PC-3 (cell line): ENCODE data around the gene TJP3. TPM values are rescaled to one million over a fixed set of nuclear protein-coding genes. Genes with fewer than 3 reads are reported as not detected.

ENCODE experiments used
- ATAC-seq: fragments of 200-7000 bp; cut with Tn5 transposase; 2 replicates; pipeline ENCODE4 v1.9.1; 2020; ENCODE audit warnings: mild to moderate bottlenecking, moderate library complexity
- BruUV-seq: library from RNA; stranded (reverse); fragments of 400-500 nt; replicated peaks from 2 replicates; lab custom pipeline; 2021; lab: Mats Ljungman, UMichigan
- CTCF ChIA-PET: fragments of 300-600 bp; sonication (Branson Sonifier 250); formaldehyde crosslinking; loops from one replicate; lab custom pipeline; 2022; ENCODE audit warnings: antibody characterized with exemption; lab: Charles Lee
- POLR2A ChIA-PET: fragments of 300-600 bp; sonication (Branson Sonifier 250); formaldehyde crosslinking; loops from one replicate; lab custom pipeline; 2022; ENCODE audit warnings: antibody characterized with exemption; ENCODE audit not compliant: unreplicated experiment; lab: Charles Lee
- DNase-seq: peaks from one replicate; pipeline ENCODE4 v3.0.0-alpha.2; 2015
- H2AFZ ChIP-seq: fragments of 300-600 bp; sonication (generic); 2 replicates; pipeline ENCODE4 v1.6.0; 2016; ENCODE audit warnings: antibody characterized with exemption, low read length
- H3F3A ChIP-seq: fragments of 300-600 bp; sonication (generic); one replicate; pipeline ENCODE4 v1.6.0; 2017; ENCODE audit warnings: antibody characterized with exemption, low read length, control low read depth, mild to moderate bottlenecking; ENCODE audit not compliant: unreplicated experiment
- H3K27ac ChIP-seq: fragments of 300-600 bp; sonication (generic); 2 replicates; pipeline ENCODE4 v1.5.1; 2016; ENCODE audit warnings: mild to moderate bottlenecking, low read length
- H3K27me3 ChIP-seq: fragments of 300-600 bp; sonication (generic); 2 replicates; pipeline ENCODE4 v1.6.1; 2016; ENCODE audit warnings: low read length, mixed read lengths
- H3K36me3 ChIP-seq: fragments of 300-600 bp; sonication (generic); 2 replicates; pipeline ENCODE4 v1.6.1; 2016; ENCODE audit warnings: low read depth, mixed run types, low read length, mixed read lengths
- H3K4me1 ChIP-seq: fragments of 300-600 bp; sonication (generic); 2 replicates; pipeline ENCODE4 v1.5.1; 2016; ENCODE audit warnings: low read length; ENCODE audit not compliant: insufficient read depth
- H3K4me2 ChIP-seq: fragments of 300-600 bp; sonication (generic); 2 replicates; pipeline ENCODE4 v1.6.0; 2016; ENCODE audit warnings: low read length
- H3K4me3 ChIP-seq: fragments of 300-600 bp; sonication (generic); 2 replicates; pipeline ENCODE4 v1.5.1; 2016; ENCODE audit warnings: mild to moderate bottlenecking, low read length, mixed read lengths
- H3K79me2 ChIP-seq: fragments of 300-600 bp; sonication (generic); 2 replicates; pipeline ENCODE4 v1.6.1; 2017; ENCODE audit warnings: low read length, mixed read lengths
- H3K9ac ChIP-seq: fragments of 300-600 bp; sonication (generic); 2 replicates; pipeline ENCODE4 v1.6.0; 2016; ENCODE audit warnings: mild to moderate bottlenecking, low read length
- H3K9me2 ChIP-seq: fragments of 300-600 bp; sonication (generic); replicated peaks from 2 replicates; pipeline ENCODE4 v1.6.1; 2016; ENCODE audit warnings: mixed run types, low read length, mixed read lengths
- H3K9me3 ChIP-seq: fragments of 300-600 bp; sonication (generic); 2 replicates; pipeline ENCODE4 v1.6.1; 2016; ENCODE audit warnings: low read length, mixed read lengths
- H4K20me1 ChIP-seq: fragments of 300-600 bp; sonication (generic); 2 replicates; pipeline ENCODE4 v1.6.1; 2016; ENCODE audit warnings: low read length, mixed read lengths
- EZH2 ChIP-seq: fragments of 300-600 bp; sonication (generic); IDR thresholded peaks from one replicate; pipeline ENCODE4 v1.6.1; 2017; ENCODE audit warnings: antibody characterized with exemption, mild to moderate bottlenecking, low read length; ENCODE audit not compliant: unreplicated experiment
- EZH2phosphoT487 ChIP-seq: fragments of 300-600 bp; sonication (generic); IDR thresholded peaks from 2 replicates; pipeline ENCODE4 v1.6.1; 2018; ENCODE audit warnings: mild to moderate bottlenecking, antibody characterized with exemption, low read length, borderline replicate concordance
- intact Hi-C: fragments of 100-400 bp; cut with micrococcal nuclease; formaldehyde crosslinking; loops from 2 replicates; pipeline ENCODE4 v1.9.0; 2023
- total RNA-seq: library from RNA; depleted of rRNA; stranded (reverse); fragments of >200 nt; gene quantifications from 2 replicates; pipeline ENCODE4 v1.2.3, GENCODE V29; 2014
- TF ChIP-seq, protein P1 (sequence below): fragments of 300-600 bp; sonication (generic); conservative IDR thresholded peaks from 2 replicates; pipeline ENCODE4 v1.5.1; 2017; ENCODE audit warnings: antibody characterized with exemption, low read depth, mild to moderate bottlenecking, low read length

Gene TJP3
- total RNA-seq, 1 experiment from 2014 or later, result 11.7 TPM

DNA sequence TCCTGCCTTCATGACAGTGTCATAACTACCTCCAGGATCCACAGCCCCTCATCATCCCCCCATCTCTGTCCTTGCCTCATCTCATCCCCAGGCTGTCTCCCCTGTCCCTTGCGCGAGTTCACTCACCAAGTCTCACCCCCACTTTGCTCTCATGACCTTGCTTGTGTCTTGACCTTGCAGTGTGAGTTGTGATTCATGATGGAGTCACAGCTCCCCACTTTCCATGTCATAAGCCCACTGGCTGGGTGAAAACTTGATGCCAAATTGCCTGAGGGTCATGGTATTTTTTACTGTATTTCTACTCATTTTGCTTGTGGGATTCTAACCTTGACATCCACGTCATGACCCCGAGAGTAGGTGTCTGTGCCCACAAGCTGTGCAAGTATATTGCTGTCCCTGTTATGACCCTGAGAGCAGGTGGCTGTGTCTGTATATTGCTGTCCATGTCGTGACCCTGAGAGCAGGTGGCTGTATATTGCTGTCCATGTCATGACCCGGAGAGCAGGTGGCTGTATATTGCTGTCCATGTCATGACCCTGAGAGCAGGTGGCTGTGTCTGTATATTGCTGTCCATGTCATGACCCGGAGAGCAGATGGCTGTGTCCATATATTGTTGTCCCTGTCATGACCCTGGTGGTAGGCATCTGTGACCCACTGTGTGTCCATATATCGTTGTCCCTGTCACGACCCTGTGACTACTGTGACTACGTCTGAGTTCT is 29.5 kb downstream of the TJP3 start:
- DNase-seq (no peak), ATAC-seq (no peak)
- Histone ChIP-seq H2AFZ (no peak overlapping the region), H3K4me1 (no peaks in the 10 kb centered on the region), H3K9ac (no peak overlapping the region), H3K36me3 (no peaks in the 10 kb centered on the region), H3K4me3 (no peak overlapping the region), H4K20me1 (no peaks in the 10 kb centered on the region), H3K4me2 (no peak overlapping the region), H3F3A (no peaks in the 10 kb centered on the region), H3K79me2 (no peaks in the 10 kb centered on the region), H3K9me2 (no peaks in the 10 kb centered on the region), H3K27me3 (no peaks in the 10 kb centered on the region), H3K27ac (no peak overlapping the region), H3K9me3 (no peaks in the 10 kb centered on the region)
- BruUV-seq, result no TSS peak
- ChIA-PET POLR2A (no interaction called here), CTCF (no interaction called here)
- no peak for TF ChIP-seq EZH2phosphoT487
- TF ChIP-seq, protein P1, sequence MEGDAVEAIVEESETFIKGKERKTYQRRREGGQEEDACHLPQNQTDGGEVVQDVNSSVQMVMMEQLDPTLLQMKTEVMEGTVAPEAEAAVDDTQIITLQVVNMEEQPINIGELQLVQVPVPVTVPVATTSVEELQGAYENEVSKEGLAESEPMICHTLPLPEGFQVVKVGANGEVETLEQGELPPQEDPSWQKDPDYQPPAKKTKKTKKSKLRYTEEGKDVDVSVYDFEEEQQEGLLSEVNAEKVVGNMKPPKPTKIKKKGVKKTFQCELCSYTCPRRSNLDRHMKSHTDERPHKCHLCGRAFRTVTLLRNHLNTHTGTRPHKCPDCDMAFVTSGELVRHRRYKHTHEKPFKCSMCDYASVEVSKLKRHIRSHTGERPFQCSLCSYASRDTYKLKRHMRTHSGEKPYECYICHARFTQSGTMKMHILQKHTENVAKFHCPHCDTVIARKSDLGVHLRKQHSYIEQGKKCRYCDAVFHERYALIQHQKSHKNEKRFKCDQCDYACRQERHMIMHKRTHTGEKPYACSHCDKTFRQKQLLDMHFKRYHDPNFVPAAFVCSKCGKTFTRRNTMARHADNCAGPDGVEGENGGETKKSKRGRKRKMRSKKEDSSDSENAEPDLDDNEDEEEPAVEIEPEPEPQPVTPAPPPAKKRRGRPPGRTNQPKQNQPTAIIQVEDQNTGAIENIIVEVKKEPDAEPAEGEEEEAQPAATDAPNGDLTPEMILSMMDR, result no peak
- no peak for TF ChIP-seq EZH2
- intact Hi-C loops, result no loop called here

GRCh38 chr19:3738477-3739220 is 30.5 kb downstream of the TJP3 start:
- no peaks in the 10 kb centered on the region for H3K4me1 ChIP-seq
- no peaks in the 10 kb centered on the region for H3K79me2 ChIP-seq
- no peak overlapping the region for H3K27ac ChIP-seq
- no peak overlapping the region for H3K9ac ChIP-seq
- no TSS peak for BruUV-seq
- H3K27me3 ChIP-seq, result no peaks in the 10 kb centered on the region
- no peak overlapping the region for H2AFZ ChIP-seq
- ATAC-seq (no peak), DNase-seq (no peak)
- no peaks in the 10 kb centered on the region for H4K20me1 ChIP-seq
- H3F3A ChIP-seq, result no peaks in the 10 kb centered on the region
- TF ChIP-seq EZH2phosphoT487 (no peak), EZH2 (no peak)
- TF ChIP-seq, protein P1, result no peak
- H3K4me3 ChIP-seq, result no peak overlapping the region
- H3K9me3 ChIP-seq, result no peaks in the 10 kb centered on the region
- H3K4me2 ChIP-seq, result no peak overlapping the region
- intact Hi-C loops, result no loop called here
- ChIA-PET CTCF (no interaction called here), POLR2A (no interaction called here)
- no peaks in the 10 kb centered on the region for H3K9me2 ChIP-seq
- no peaks in the 10 kb centered on the region for H3K36me3 ChIP-seq

GRCh38 chr19:3740431-3740830 is 32.2 kb downstream of the TJP3 start:
- intact Hi-C loops, result no loop called here
- CTCF ChIA-PET, result no interaction called here
- no peaks in the 10 kb centered on the region for H3K36me3 ChIP-seq

More at GRCh38 chr19:3740431-3740830, 32.2 kb downstream of the TJP3 start:
- Histone ChIP-seq H3K4me1 (no peaks in the 10 kb centered on the region), H3K9ac (no peak overlapping the region), H3K9me3 (no peaks in the 10 kb centered on the region), H3K79me2 (no peaks in the 10 kb centered on the region), H4K20me1 (no peaks in the 10 kb centered on the region), H3K27ac (no peak overlapping the region), H3F3A (no peaks in the 10 kb centered on the region), H3K4me3 (no peak overlapping the region), H3K9me2 (no peaks in the 10 kb centered on the region), H3K4me2 (no peak overlapping the region), H3K27me3 (no peaks in the 10 kb centered on the region), H2AFZ (no peak overlapping the region)
- no TSS peak for BruUV-seq
- POLR2A ChIA-PET, result no interaction called here
- DNase-seq (no peak), ATAC-seq (no peak)
- TF ChIP-seq, protein P1, result no peak
- TF ChIP-seq EZH2phosphoT487 (no peak), EZH2 (no peak)
